ENCODE measurements around the gene PRM1.

The PRM1 gene

GRCh38 chr16:11272921-11273720 lies 8.0 kb downstream of the PRM1 start, which contains the start of gene PRM3:
Gene PRM3, minus strand, starts transcription at chr16:11273629. Its CDS starts 34 bp downstream, at chr16:11273595.
- TF ChIP-seq CTCF (IDR thresholded peaks at IDR 0.05; ENCODE audit: extremely low read depth, missing control alignments) = no peak
- no peak for DNase-seq (ENCODE audit: low spot score)

GRCh38 chr16:11272484-11272883 lies 8.6 kb downstream of the PRM1 start:
- DNase-seq (ENCODE audit: low spot score) = no peak
- no peak for TF ChIP-seq CTCF (IDR thresholded peaks at IDR 0.05; ENCODE audit: extremely low read depth, missing control alignments)

GRCh38 chr16:11271610-11272009 lies 9.5 kb downstream of the PRM1 start:
- DNase-seq (ENCODE audit: low spot score) = no peak
- no peak for TF ChIP-seq CTCF (IDR thresholded peaks at IDR 0.05; ENCODE audit: extremely low read depth, missing control alignments)

GRCh38 chr16:11270602-11271162 lies 10.4 kb downstream of the PRM1 start:
- DNase-seq (ENCODE audit: low spot score) = no peak
- TF ChIP-seq CTCF (IDR thresholded peaks at IDR 0.05; ENCODE audit: extremely low read depth, missing control alignments) = no peak

GRCh38 chr16:11268921-11269375 lies 12.2 kb downstream of the PRM1 start, which contains the start of gene TNP2:
Gene TNP2, minus strand, starts transcription at chr16:11269325. Its CDS starts 63 bp downstream, at chr16:11269262.
- no peak for DNase-seq (ENCODE audit: low spot score)
- no peak for TF ChIP-seq CTCF (IDR thresholded peaks at IDR 0.05; ENCODE audit: extremely low read depth, missing control alignments)

- no peak for DNase-seq (ENCODE audit: low spot score)
- no peak for TF ChIP-seq CTCF (IDR thresholded peaks at IDR 0.05; ENCODE audit: extremely low read depth, missing control alignments)
Measured at GRCh38 chr16:11265124-11265523, 16.0 kb downstream of the PRM1 start.

GRCh38 chr16:11264155-11264832 lies 16.8 kb downstream of the PRM1 start:
- no peak for DNase-seq (ENCODE audit: low spot score)
- TF ChIP-seq CTCF (IDR thresholded peaks at IDR 0.05; ENCODE audit: extremely low read depth, missing control alignments) = no peak
